K562 (cell line): ENCODE data around the gene ICAM1. TPM values are rescaled to one million over a fixed set of nuclear protein-coding genes. Genes with fewer than 3 reads are reported as not detected.

Experiments
- BRF1 ChIP-seq: IDR thresholded peaks from 3 replicates; pipeline ENCODE4 v1.6.1; 2011; ENCODE audit warnings: borderline replicate concordance, mild to moderate bottlenecking; ENCODE audit not compliant: insufficient read length; ENCODE audit errors: extremely low read depth
- RAD51 ChIP-seq: fragments of 450-650 bp; IDR thresholded peaks from 2 replicates; pipeline ENCODE4 v1.7.1; 2016; ENCODE audit warnings: low read depth, mild to moderate bottlenecking, borderline replicate concordance
- ZBTB33 ChIP-seq: sonication (generic); formaldehyde crosslinking; IDR thresholded peaks from 2 replicates; pipeline ENCODE4 v1.8.1; 2023; ENCODE audit warnings: mild to moderate bottlenecking, missing genetic modification reagents
- ZNF354B ChIP-seq: fragments of 250-450 bp; sonication (Bioruptor Pico); IDR thresholded peaks from 2 replicates; pipeline ENCODE4 v1.4.0; 2020
- ZNF407 ChIP-seq: fragments of 450-650 bp; IDR thresholded peaks from 2 replicates; pipeline ENCODE4 v1.6.1; 2016; ENCODE audit warnings: low read depth
- polyA plus RNA-seq, 8 experiments: library from polyadenylated mRNA; depleted of rRNA in 4 of 8; stranded (reverse) in 5 of 8; unstranded in 3 of 8; fragments of >200 nt; fragmentation: Nextera tagmentation in 2 of 8; fragmentation: Illumina TruSeq in 1 of 8; extraction: Ambion mirVana in 2 of 8; extraction: Trizol in 1 of 8; gene quantifications; 2 replicates each; pipeline versions ENCODE4 v1.2.1 to v1.2.3, GENCODE V29; 2011 to 2014; ENCODE audit warnings: inconsistent platforms in 1 of 8, missing spikeins in 1 of 8
- total RNA-seq, 7 experiments: library from RNA; depleted of rRNA in 6 of 7; stranded (reverse); fragments of >200 nt in 6 of 7; fragmentation: Illumina TruSeq in 2 of 7; extraction: Trizol in 2 of 7; gene quantifications; 2 replicates each; pipeline versions ENCODE4 v1.2.1 to v1.2.3, GENCODE V29; 2011 to 2021; ENCODE audit warnings: low replicate concordance in 1 of 7

Gene ICAM1
- total and polyA plus RNA-seq, 9 of the 15 experiments (the other 6 are each of a cell fraction or from before 2014, with no cell fraction given), result 2.3 to 24.4 (median 13.4) TPM

DNA sequence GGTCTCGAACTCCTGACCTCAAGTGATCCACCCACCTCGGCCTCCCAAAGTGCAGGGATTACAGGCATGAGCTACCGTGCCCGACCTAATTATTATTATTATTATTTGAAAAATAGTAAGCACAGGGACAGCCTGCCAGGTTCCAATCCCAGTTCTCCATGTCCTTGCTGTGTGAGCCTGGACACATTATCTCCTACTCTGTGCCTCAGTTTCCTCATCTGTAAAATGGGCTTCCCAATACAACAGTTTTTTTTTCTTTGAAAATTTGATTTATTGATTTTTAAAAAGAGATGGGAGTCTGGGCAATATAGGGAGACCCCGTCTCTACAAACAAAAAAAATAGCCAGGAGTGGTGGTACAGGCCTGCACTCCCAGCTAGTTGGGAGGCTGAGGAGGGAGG lies 35.4 kb downstream of the ICAM1 start (continued):
- TF ChIP-seq ZNF407, result no peak
- no peak for TF ChIP-seq ZNF354B (CRISPR knock-in tag)
- TF ChIP-seq ZBTB33 (CRISPR knock-in tag), result no peak
- no peak for TF ChIP-seq BRF1
- no peak for TF ChIP-seq RAD51
